IPS-18c (cell line): ENCODE data around the gene CYB561D2.

Experiments used
- H3K4me3 ChIP-seq: 2 replicates; pipeline ENCODE4 v1.7.0; 2013; ENCODE audit warnings: low read depth, mild to moderate bottlenecking, low read length, moderate library complexity; ENCODE audit not compliant: insufficient read depth
- H3K9me3 ChIP-seq: one replicate; pipeline ENCODE4 v1.6.1; 2013; ENCODE audit warnings: mild to moderate bottlenecking, low read length, moderate library complexity; ENCODE audit not compliant: control insufficient read depth, insufficient read depth

CYB561D2 gene

DNA sequence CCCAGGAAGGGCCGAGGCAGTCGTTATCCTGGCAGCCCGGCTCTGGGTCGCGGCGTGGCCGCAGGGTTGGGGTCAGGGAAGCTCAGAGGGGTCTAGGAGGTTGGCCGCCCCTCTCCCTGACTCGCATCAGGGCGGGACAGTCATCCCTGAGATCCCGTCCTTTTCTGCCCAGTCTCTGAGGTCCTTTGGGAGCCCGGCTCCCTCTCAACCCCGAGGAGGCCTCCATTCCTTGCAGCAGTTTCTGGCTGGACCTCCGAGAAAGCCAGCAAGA is 28.6 kb upstream of the CYB561D2 start:
- Histone ChIP-seq H3K4me3 (peak overlapping the region; percentile 71), H3K9me3 (no peaks in the 10 kb centered on the region)

DNA sequence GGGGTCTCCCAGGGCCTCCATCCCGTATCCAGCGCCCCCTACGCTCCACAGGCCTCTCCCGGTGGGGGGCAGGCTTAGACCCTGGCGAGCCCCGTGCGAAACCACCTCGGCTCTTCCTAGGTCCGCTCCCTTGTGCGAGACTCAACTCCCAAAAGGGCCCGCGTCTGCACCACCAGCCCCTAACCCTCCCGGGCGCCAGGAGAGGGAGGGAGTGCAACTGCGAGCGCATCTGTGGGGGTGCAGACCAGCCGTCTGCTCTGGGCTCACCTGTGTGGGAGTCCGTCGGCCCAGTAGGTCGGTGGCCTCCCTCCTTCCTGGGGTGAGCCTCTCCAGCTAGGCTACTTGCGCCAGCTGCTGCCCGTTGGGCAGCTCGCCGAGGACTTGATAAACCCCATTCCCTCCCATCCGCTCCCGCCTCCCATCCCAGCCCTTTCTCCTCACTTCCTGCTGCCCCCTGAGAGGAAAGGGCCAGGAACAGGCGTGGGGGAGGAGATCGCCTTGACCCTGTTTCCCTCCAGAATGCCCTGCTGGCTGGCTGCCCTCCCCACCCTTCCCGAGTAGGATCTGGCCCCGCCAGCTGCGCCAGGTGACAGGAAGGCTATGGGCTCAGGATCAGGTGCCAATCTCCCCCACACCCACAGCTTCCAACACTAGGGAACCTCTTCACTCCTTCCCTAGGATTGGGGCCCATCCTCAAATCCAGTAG is 28.1 kb upstream of the CYB561D2 start, which contains the start of gene HYAL2:
Gene HYAL2, minus strand, starts transcription at position 360 of the 706 bp plus-strand sequence. CDS start 2,256 bp downstream, outside the sequence.
- peak within 1 kb of the TSS; percentile 71 for H3K4me3 ChIP-seq

GRCh38 chr3:50323092-50323600 is 27.5 kb upstream of the CYB561D2 start:
- H3K4me3 ChIP-seq, result peak overlapping the region; percentile 71
- peaks cover 4% of the 10 kb centered on the region for H3K9me3 ChIP-seq

More for the DNA sequence above, 28.1 kb upstream of the CYB561D2 start, which contains the start of gene HYAL2:
- no peaks in the 10 kb centered on the region for H3K9me3 ChIP-seq

DNA sequence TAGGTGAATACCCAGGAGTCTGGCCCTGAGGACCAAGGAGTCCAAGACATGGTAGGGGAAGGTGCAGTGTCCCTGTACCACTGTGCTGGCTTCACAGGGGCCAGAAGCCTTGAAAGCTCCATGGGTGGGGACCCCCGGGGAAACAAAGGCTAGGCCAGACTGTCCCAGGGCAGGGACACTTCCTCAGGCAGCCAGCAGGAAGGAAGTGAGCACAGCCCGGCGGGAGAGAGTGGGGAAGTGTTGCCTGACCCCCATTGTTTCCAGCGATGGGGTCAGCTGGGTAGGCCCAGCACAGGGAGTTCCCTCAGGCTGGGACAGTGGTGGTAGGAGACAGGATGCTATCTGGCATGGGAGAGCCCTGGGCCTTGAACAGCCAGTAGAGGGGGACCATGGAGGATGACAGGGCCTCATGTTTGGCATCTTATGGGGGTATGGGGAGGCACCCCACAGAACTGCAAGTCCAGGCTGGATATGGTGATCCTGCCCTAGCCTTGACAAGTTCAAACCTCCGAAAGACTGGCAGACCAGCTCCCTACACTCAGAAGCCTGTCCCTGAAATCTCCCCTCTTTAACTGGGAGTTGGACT is 27.0 kb upstream of the CYB561D2 start:
- no peak overlapping the region for H3K4me3 ChIP-seq
- H3K9me3 ChIP-seq, result peaks cover 8% of the 10 kb centered on the region

DNA sequence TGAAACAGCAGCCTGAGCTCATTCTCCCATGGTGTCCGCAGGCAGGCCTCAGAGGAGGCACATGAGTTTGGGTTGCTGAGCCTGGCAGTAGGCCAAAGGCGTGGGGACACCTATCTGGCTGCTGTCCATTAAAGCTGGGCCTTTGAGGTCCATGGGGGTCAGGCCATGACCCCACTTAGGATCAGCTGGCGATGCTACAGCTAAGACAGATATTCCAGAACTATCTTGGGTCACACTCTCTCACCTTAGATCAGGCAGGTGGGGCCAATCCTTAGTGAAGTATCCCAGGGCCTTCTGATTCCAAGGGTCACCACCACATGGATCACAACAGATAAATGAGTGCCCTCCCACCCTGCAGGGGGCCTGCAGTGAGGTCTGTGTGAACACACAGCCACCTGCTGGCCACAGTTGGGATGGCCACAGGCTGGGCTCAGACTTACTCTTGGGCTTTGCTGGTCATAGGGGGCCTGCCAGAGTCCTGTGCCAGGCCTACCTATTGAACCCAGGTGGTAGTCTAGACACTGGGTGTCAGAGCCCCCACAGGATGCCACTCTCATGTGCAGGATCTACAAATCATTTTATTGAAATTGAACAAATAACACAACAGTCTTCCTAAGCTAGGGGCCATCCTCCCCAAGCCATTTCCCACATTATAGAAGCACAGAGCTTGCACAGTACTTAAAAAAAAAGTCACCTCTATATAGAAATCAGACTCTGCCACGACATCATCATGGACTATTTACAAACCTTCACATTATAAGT is 26.1 kb upstream of the CYB561D2 start:
- H3K4me3 ChIP-seq, result no peak overlapping the region
- peaks cover 8% of the 10 kb centered on the region for H3K9me3 ChIP-seq

DNA sequence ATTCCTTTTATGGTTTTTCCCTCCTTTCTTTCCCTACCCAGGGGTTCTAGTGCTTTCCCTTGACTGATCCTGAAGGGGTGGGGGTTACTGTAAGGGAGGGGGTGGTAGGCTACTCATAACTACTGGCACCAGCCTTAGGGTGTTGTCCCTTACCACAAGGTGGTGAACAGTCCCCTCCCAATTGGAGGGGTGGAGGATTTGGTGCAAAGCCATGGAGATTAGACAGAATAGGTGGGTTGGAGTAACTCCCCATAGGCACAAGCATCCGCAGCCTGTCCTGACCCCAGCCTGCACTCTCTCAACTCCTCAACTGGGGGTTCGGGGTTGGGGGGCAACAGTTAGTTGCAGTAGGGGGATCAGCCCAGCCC is 25.6 kb upstream of the CYB561D2 start:
- Histone ChIP-seq H3K4me3 (no peak overlapping the region), H3K9me3 (peaks cover 8% of the 10 kb centered on the region)

GRCh38 chr3:50325497-50326181 is 25.0 kb upstream of the CYB561D2 start:
- Histone ChIP-seq H3K4me3 (no peak overlapping the region), H3K9me3 (peaks cover 8% of the 10 kb centered on the region)

DNA sequence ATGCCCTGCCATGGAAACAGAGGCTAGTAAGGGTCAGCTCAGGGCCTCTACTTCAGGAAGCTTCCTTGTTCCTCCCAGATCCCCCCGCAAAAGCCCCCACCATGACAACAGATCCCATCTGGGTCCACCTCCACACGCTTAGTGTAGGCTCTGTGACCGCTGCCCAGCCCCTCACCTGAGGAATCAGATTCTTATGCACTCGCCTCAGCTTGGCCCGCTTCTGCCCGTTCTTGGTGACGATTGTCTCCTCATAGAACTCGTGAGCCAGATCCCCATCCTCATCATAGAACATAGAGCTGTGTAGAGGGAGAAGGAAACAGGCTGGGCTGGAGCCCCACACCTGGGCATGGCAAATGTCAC is 24.5 kb upstream of the CYB561D2 start:
- peaks cover 8% of the 10 kb centered on the region for H3K9me3 ChIP-seq

GRCh38 chr3:50327129-50327528 is 23.5 kb upstream of the CYB561D2 start:
- Histone ChIP-seq H3K4me3 (peak overlapping the region; percentile 91), H3K9me3 (peaks cover 8% of the 10 kb centered on the region)

More for the DNA sequence above, 24.5 kb upstream of the CYB561D2 start:
- H3K4me3 ChIP-seq, result no peak overlapping the region

GRCh38 chr3:50327943-50328691 is 22.5 kb upstream of the CYB561D2 start, which contains the start of gene TUSC2:
TUSC2 (minus strand) TSS chr3:50328223; CDS start chr3:50328099, 124 bp downstream.
- Histone ChIP-seq H3K9me3 (peaks cover 8% of the 10 kb centered on the region), H3K4me3 (peak within 1 kb of the TSS; percentile 91)

- H3K9me3 ChIP-seq, result peaks cover 8% of the 10 kb centered on the region
These were observed 20.3 kb upstream of the CYB561D2 start for GRCh38 chr3:50330330-50330729.

GRCh38 chr3:50331364-50331907 is 19.2 kb upstream of the CYB561D2 start:
- H3K4me3 ChIP-seq, result no peak overlapping the region
- H3K9me3 ChIP-seq, result peaks cover 8% of the 10 kb centered on the region

More at GRCh38 chr3:50330330-50330729, 20.3 kb upstream of the CYB561D2 start:
- H3K4me3 ChIP-seq, result no peak overlapping the region

GRCh38 chr3:50333744-50334328 is 16.8 kb upstream of the CYB561D2 start:
- Histone ChIP-seq H3K4me3 (no peak overlapping the region), H3K9me3 (no peaks in the 10 kb centered on the region)

DNA sequence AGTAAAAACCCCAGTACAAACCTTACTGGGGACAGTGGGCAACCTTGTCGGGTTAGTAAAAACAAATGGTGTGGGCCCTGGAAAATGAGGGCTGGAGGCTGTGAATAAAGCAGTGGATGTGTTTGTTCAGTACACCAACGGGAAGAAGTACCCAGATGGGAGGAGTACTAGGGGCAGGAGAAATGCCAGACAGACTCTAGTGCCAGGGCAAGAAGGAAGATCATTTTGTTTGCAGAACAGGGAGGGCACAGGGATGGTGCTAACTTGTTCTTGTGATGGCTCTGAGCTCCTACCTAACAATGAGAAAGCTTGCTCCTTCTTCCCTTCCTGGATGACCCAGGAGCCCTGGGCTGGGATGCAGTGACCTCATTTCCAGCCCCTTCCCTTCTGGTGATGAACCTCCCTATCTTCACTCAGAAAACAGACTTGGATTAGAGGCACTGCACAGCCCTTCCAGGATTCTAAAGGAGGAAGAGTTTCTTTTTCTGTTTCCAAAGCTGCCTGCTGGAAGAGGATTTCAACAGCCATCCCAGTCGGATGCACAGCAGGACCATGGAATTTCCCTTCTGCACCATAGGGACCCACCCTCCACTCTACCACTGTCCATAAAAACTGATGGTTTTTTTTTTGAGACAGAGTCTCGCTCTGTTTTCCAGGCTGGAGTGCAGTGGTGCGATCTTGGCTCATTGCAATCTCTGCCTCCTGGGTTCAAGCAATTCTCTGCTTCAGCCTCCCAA is 16.2 kb upstream of the CYB561D2 start:
- H3K9me3 ChIP-seq, result no peaks in the 10 kb centered on the region
- no peak overlapping the region; the same call in 1 of the 2 replicates for H3K4me3 ChIP-seq

DNA sequence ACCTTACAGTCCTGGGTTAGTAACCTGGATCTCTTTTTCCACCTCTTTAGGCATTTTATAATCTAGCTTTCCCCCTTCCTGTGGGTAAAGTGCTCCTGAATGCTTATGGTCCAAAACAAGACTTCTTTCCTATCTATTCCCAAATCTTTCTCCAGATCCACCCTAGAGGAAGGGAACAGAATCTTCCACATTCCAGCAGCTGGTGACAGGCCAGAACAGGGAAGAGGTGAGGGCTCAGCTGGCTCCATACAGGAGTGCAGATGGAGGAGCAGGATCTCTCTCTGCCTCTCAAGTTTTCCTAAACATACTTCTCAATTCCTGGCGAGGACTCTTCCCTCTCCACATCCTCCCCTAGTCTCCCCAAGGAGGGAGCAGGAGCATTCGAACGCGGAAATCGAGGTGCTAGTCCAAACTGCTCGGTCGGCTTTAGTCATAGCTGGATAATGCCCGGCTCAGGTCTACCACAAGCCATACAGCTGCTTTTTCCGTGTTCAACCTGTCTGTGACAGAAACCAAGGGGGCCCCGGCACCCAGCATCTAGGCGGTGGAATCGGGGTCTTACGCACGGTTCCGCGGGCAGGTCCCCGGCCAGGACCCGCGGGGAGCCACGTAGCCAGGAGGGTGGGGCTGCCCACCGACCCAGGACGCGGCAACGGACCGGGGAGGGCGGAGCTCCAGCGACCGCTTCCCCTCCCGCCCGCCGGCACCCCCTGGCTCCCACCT is 14.0 kb upstream of the CYB561D2 start:
- Histone ChIP-seq H3K9me3 (no peaks in the 10 kb centered on the region), H3K4me3 (peak overlapping the region; percentile 83)
